C4-2B (cell line): ENCODE measurements around the gene NUDT12.
A peak's percentile ranks its signal among the peaks of the same experiment; 100 is the strongest.

ENCODE experiments used
- H3K27ac ChIP-seq: fragments of 450-650 bp; 2 replicates; pipeline ENCODE4 v1.5.1; 2017
- ZFX ChIP-seq: fragments of 450-650 bp; IDR thresholded peaks from 2 replicates; pipeline ENCODE4 v1.6.1; 2017
- TF ChIP-seq, protein P1 (sequence below): fragments of 450-650 bp; conservative IDR thresholded peaks from 2 replicates; pipeline ENCODE4 v1.5.1; 2017; ENCODE audit warnings: mild to moderate bottlenecking

Gene NUDT12

GRCh38 chr5:103522586-103522985, 40.0 kb downstream of the NUDT12 start:
- no peak overlapping the region for H3K27ac ChIP-seq
- TF ChIP-seq, protein P1, sequence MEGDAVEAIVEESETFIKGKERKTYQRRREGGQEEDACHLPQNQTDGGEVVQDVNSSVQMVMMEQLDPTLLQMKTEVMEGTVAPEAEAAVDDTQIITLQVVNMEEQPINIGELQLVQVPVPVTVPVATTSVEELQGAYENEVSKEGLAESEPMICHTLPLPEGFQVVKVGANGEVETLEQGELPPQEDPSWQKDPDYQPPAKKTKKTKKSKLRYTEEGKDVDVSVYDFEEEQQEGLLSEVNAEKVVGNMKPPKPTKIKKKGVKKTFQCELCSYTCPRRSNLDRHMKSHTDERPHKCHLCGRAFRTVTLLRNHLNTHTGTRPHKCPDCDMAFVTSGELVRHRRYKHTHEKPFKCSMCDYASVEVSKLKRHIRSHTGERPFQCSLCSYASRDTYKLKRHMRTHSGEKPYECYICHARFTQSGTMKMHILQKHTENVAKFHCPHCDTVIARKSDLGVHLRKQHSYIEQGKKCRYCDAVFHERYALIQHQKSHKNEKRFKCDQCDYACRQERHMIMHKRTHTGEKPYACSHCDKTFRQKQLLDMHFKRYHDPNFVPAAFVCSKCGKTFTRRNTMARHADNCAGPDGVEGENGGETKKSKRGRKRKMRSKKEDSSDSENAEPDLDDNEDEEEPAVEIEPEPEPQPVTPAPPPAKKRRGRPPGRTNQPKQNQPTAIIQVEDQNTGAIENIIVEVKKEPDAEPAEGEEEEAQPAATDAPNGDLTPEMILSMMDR, result no peak
- no peak for TF ChIP-seq ZFX

DNA sequence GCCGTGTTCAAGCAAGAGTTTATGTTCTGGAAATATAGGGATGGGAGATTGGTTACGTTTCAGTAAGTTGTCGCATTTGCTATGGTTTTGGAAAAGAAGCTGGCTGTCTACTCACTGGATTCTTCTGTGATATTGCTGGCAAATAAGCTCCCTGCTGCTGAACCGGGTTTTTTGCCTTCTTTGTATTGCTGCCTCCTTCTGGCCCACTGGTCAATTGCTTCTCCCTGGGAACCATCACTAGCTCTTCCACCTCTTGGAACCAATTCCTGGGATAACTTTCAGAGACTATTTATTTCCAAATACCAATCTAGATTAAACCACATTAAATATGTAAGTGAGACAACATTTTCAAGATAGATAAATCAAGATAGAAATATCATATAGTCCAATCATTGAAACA, 43.0 kb downstream of the NUDT12 start:
- TF ChIP-seq ZFX, result no peak
- TF ChIP-seq, protein P1, result peak; percentile 80
- no peak overlapping the region for H3K27ac ChIP-seq

- H3K27ac ChIP-seq, result no peak overlapping the region
- TF ChIP-seq, protein P1, result no peak
- no peak for TF ChIP-seq ZFX
Measured at GRCh38 chr5:103514371-103514770, 48.2 kb downstream of the NUDT12 start.

- TF ChIP-seq ZFX, result no peak
- TF ChIP-seq, protein P1, result no peak
- H3K27ac ChIP-seq, result no peak overlapping the region
Measured at GRCh38 chr5:103513701-103514100, 48.9 kb downstream of the NUDT12 start.

GRCh38 chr5:103512500-103512899, 50.1 kb downstream of the NUDT12 start:
- no peak for TF ChIP-seq ZFX
- TF ChIP-seq, protein P1, result no peak
- no peak overlapping the region for H3K27ac ChIP-seq

GRCh38 chr5:103511554-103511885, 51.1 kb downstream of the NUDT12 start:
- TF ChIP-seq ZFX, result no peak
- no peak overlapping the region for H3K27ac ChIP-seq

GRCh38 chr5:103510851-103511553, 51.6 kb downstream of the NUDT12 start:
- H3K27ac ChIP-seq, result no peak overlapping the region
- TF ChIP-seq, protein P1, result no peak
- TF ChIP-seq ZFX, result no peak
